NCI-H2196 treated with DMSO at 0.1 percent for 48 hours (cell line): ENCODE measurements around the gene HOTAIR.

Experiments
- DNase-seq: peaks from one replicate; lab custom pipeline; 2025; ENCODE audit not compliant: unreplicated experiment; lab: John Stamatoyannopoulos, UW

Gene HOTAIR

GRCh38 chr12:53988541-53989226 lies 13.9 kb upstream of the HOTAIR start:
- no peak for DNase-seq

- no peak for DNase-seq
Observed at GRCh38 chr12:53987787-53988230, 13.1 kb upstream of the HOTAIR start.

GRCh38 chr12:53986686-53987483 lies 12.1 kb upstream of the HOTAIR start:
- no peak for DNase-seq

GRCh38 chr12:53985994-53986685 lies 11.4 kb upstream of the HOTAIR start:
- DNase-seq = no peak

- no peak for DNase-seq
Observed at GRCh38 chr12:53985692-53985993, 10.9 kb upstream of the HOTAIR start.

GRCh38 chr12:53984901-53985691 lies 10.3 kb upstream of the HOTAIR start, which contains the start of gene HOXC10:
TSS of gene HOXC10 (plus strand) at chr12:53985146. CDS start at chr12:53985260, 114 bp downstream.
- peak; percentile 89 for DNase-seq

GRCh38 chr12:53983950-53984572 lies 9.3 kb upstream of the HOTAIR start:
- DNase-seq = no peak

GRCh38 chr12:53983568-53983949 lies 8.8 kb upstream of the HOTAIR start:
- DNase-seq = no peak

- no peak for DNase-seq
Observed at GRCh38 chr12:53982648-53983567, 8.2 kb upstream of the HOTAIR start.

- DNase-seq = no peak
Observed at GRCh38 chr12:53981634-53982565, 7.1 kb upstream of the HOTAIR start.

GRCh38 chr12:53980802-53981496 lies 6.2 kb upstream of the HOTAIR start:
- no peak for DNase-seq

- no peak for DNase-seq
Observed at GRCh38 chr12:53980104-53980801, 5.5 kb upstream of the HOTAIR start.

- no peak for DNase-seq
Observed at GRCh38 chr12:53978477-53979356, 4.0 kb upstream of the HOTAIR start.

GRCh38 chr12:53977596-53978445 lies 3.1 kb upstream of the HOTAIR start:
- no peak for DNase-seq

GRCh38 chr12:53976823-53977595 lies 2.3 kb upstream of the HOTAIR start:
- no peak for DNase-seq
